ENCODE measurements around the gene EHD1. TPM values are rescaled to one million over a fixed set of nuclear protein-coding genes. Genes with fewer than 3 reads are reported as not detected.
A peak's percentile ranks its signal among the peaks of the same experiment; 100 is the strongest.

Gene EHD1
- total and polyA plus RNA-seq, 2 of the 4 experiments (the other 2 are of a cell fraction), result 107 to 209 TPM

GRCh38 chr11:64918017-64918416 lies 39.6 kb upstream of the EHD1 start:
- H3K9ac ChIP-seq (ENCODE audit: low read depth, low read length), result peak overlapping the region; percentile 80
- H3K36me3 ChIP-seq (ENCODE audit: control insufficient read depth, insufficient read depth, low read length), result peaks cover 8% of the 10 kb centered on the region
- peak overlapping the region; percentile 80 for H3K4me2 ChIP-seq (ENCODE audit: low read depth, low read length)
- peak overlapping the region; percentile 50; the same call in 1 of the 2 replicates for H3K27ac ChIP-seq (ENCODE audit: insufficient read depth, low read length)
- DNase-seq (peak; percentile 70), ATAC-seq (ENCODE audit: low read depth) (0 out of 2 replicates have a peak, but pooled peaks have one; percentile 1)
- no TSS peak for BruUV-seq (replicated peaks)
- 0% methylated on average over 2 of the region's 4 CpGs; no CpG with 5 or more reads in 1 of the 2 experiments for WGBS, 2 experiments (ENCODE audit: extremely low coverage in 2 of 2, insufficient read length in 1 of 2)
- peak overlapping the region; percentile 61; the same call in 1 of the 2 replicates for H4K5ac ChIP-seq (ENCODE audit: low read depth, low read length)
- peak overlapping the region; percentile 54 for H2AFZ ChIP-seq (replicated peaks; ENCODE audit: low read length, poor library complexity)
- H3K79me1 ChIP-seq (ENCODE audit: low read depth in 1 of 2, low read length in 2 of 2), result peaks cover 7 to 26% of the 10 kb centered on the region in 2 experiments
- H4K91ac ChIP-seq (ENCODE audit: insufficient read depth, low read depth, low read length), result no peak overlapping the region
- H3K4me1 ChIP-seq (ENCODE audit: control insufficient read depth, insufficient read depth, low read length), result peaks cover 7% of the 10 kb centered on the region
- CTCF ChIA-PET, result no interaction called here
- POLR2A ChIA-PET (ENCODE audit: unreplicated experiment), result no interaction called here
- no peak overlapping the region; the same call in 1 of the 2 replicates for H2AK5ac ChIP-seq (ENCODE audit: low read depth, low read length)
- H2BK20ac ChIP-seq (ENCODE audit: low read depth, low read length), result no peak overlapping the region
- H3K56ac ChIP-seq (ENCODE audit: extremely low read depth, insufficient read depth, low read length), result peak overlapping the region; percentile 74; the same call in 1 of the 2 replicates
- intact Hi-C loops (cut with micrococcal nuclease), result loop anchor here (5.0 kb wide), 1 partner anchor 179 kb away; the partner anchor contains the start of gene VPS51
- no peaks in the 10 kb centered on the region; the same call in 1 of the 2 replicates for H4K20me1 ChIP-seq (ENCODE audit: insufficient read depth, low read length)
- H3K9me1 ChIP-seq (ENCODE audit: insufficient read depth, low read length), result no peaks in the 10 kb centered on the region
- H4K8ac ChIP-seq (ENCODE audit: low read depth in 2 of 2, low read length in 2 of 2), result peak overlapping the region; percentile 13 to 90; a peak in 3 of 4 replicates
- no peak overlapping the region for H3K18ac ChIP-seq (ENCODE audit: low read depth, low read length)
- dilution Hi-C loops (cut with HindIII; ENCODE audit: low sequenced_read_pairs, unreplicated experiment), result no loop called here
- H3K27me3 ChIP-seq (ENCODE audit: control insufficient read depth, insufficient read depth, low read length), result no peaks in the 10 kb centered on the region
- peak overlapping the region; percentile 20; the same call in 1 of the 2 replicates for H3K23ac ChIP-seq (ENCODE audit: low read depth, low read length)
- H2BK120ac ChIP-seq (ENCODE audit: low read depth, low read length), result peak overlapping the region; percentile 22; the same call in 1 of the 2 replicates
- no peak overlapping the region for H2AK9ac ChIP-seq (replicated peaks; ENCODE audit: low read depth, low read length, poor library complexity)
- peak overlapping the region; percentile 49 for H3K14ac ChIP-seq (replicated peaks; ENCODE audit: low read depth, low read length)
- peak overlapping the region; percentile 71 for H2BK5ac ChIP-seq (ENCODE audit: low read depth, low read length, poor library complexity, severe bottlenecking)
- peak overlapping the region; percentile 41 for H3K4me3 ChIP-seq (ENCODE audit: insufficient read depth, low read depth, low read length)
- H3K9me3 ChIP-seq (ENCODE audit: control insufficient read depth, insufficient read depth, low read length), result no peaks in the 10 kb centered on the region
- H3K4ac ChIP-seq (ENCODE audit: low read depth, low read length), result peak overlapping the region; percentile 66
- in situ Hi-C loops (cut with MboI; ENCODE audit: low sequenced_read_pairs), result no loop called here
- H2BK15ac ChIP-seq (ENCODE audit: low read depth, low read length), result no peak overlapping the region
- 0 out of 2 replicates have a peak, but pooled peaks have one; percentile 10 for TF ChIP-seq RAD21 (IDR thresholded peaks at IDR 0.05; ENCODE audit: low read length)
- TF ChIP-seq CEBPB (IDR thresholded peaks at IDR 0.05; ENCODE audit: low read depth, low read length), result peak; percentile 8; the same call in 1 of the 2 replicates
- TF ChIP-seq MAZ (IDR thresholded peaks at IDR 0.05; ENCODE audit: borderline replicate concordance, low read depth, low read length), result no peak
- TF ChIP-seq CTCF (conservative IDR thresholded peaks at IDR 0.05; ENCODE audit: low read depth, low read length), result peak; percentile 42

Measured in IMR-90 (cell line).